PC-3 (cell line): ENCODE results near the gene SLC22A3. TPM values are rescaled to one million over a fixed set of nuclear protein-coding genes. Genes with fewer than 3 reads are reported as not detected.

Source experiments
- ATAC-seq: fragments of 200-7000 bp; cut with Tn5 transposase; 2 replicates; pipeline ENCODE4 v1.9.1; 2020; ENCODE audit warnings: mild to moderate bottlenecking, moderate library complexity
- BruUV-seq: library from RNA; stranded (reverse); fragments of 400-500 nt; replicated peaks from 2 replicates; lab custom pipeline; 2021; lab: Mats Ljungman, UMichigan
- CTCF ChIA-PET: fragments of 300-600 bp; sonication (Branson Sonifier 250); formaldehyde crosslinking; loops from one replicate; lab custom pipeline; 2022; ENCODE audit warnings: antibody characterized with exemption; lab: Charles Lee
- POLR2A ChIA-PET: fragments of 300-600 bp; sonication (Branson Sonifier 250); formaldehyde crosslinking; loops from one replicate; lab custom pipeline; 2022; ENCODE audit warnings: antibody characterized with exemption; ENCODE audit not compliant: unreplicated experiment; lab: Charles Lee
- DNase-seq: peaks from one replicate; pipeline ENCODE4 v3.0.0-alpha.2; 2015
- H2AFZ ChIP-seq: fragments of 300-600 bp; sonication (generic); 2 replicates; pipeline ENCODE4 v1.6.0; 2016; ENCODE audit warnings: antibody characterized with exemption, low read length
- H3F3A ChIP-seq: fragments of 300-600 bp; sonication (generic); one replicate; pipeline ENCODE4 v1.6.0; 2017; ENCODE audit warnings: antibody characterized with exemption, low read length, control low read depth, mild to moderate bottlenecking; ENCODE audit not compliant: unreplicated experiment
- H3K27ac ChIP-seq: fragments of 300-600 bp; sonication (generic); 2 replicates; pipeline ENCODE4 v1.5.1; 2016; ENCODE audit warnings: mild to moderate bottlenecking, low read length
- H3K27me3 ChIP-seq: fragments of 300-600 bp; sonication (generic); 2 replicates; pipeline ENCODE4 v1.6.1; 2016; ENCODE audit warnings: low read length, mixed read lengths
- H3K36me3 ChIP-seq: fragments of 300-600 bp; sonication (generic); 2 replicates; pipeline ENCODE4 v1.6.1; 2016; ENCODE audit warnings: low read depth, mixed run types, low read length, mixed read lengths
- H3K4me1 ChIP-seq: fragments of 300-600 bp; sonication (generic); 2 replicates; pipeline ENCODE4 v1.5.1; 2016; ENCODE audit warnings: low read length; ENCODE audit not compliant: insufficient read depth
- H3K4me2 ChIP-seq: fragments of 300-600 bp; sonication (generic); 2 replicates; pipeline ENCODE4 v1.6.0; 2016; ENCODE audit warnings: low read length
- H3K4me3 ChIP-seq: fragments of 300-600 bp; sonication (generic); 2 replicates; pipeline ENCODE4 v1.5.1; 2016; ENCODE audit warnings: mild to moderate bottlenecking, low read length, mixed read lengths
- H3K79me2 ChIP-seq: fragments of 300-600 bp; sonication (generic); 2 replicates; pipeline ENCODE4 v1.6.1; 2017; ENCODE audit warnings: low read length, mixed read lengths
- H3K9ac ChIP-seq: fragments of 300-600 bp; sonication (generic); 2 replicates; pipeline ENCODE4 v1.6.0; 2016; ENCODE audit warnings: mild to moderate bottlenecking, low read length
- H3K9me2 ChIP-seq: fragments of 300-600 bp; sonication (generic); replicated peaks from 2 replicates; pipeline ENCODE4 v1.6.1; 2016; ENCODE audit warnings: mixed run types, low read length, mixed read lengths
- H3K9me3 ChIP-seq: fragments of 300-600 bp; sonication (generic); 2 replicates; pipeline ENCODE4 v1.6.1; 2016; ENCODE audit warnings: low read length, mixed read lengths
- H4K20me1 ChIP-seq: fragments of 300-600 bp; sonication (generic); 2 replicates; pipeline ENCODE4 v1.6.1; 2016; ENCODE audit warnings: low read length, mixed read lengths
- CTCF ChIP-seq: fragments of 300-600 bp; sonication (generic); conservative IDR thresholded peaks from 2 replicates; pipeline ENCODE4 v1.5.1; 2017; ENCODE audit warnings: antibody characterized with exemption, low read depth, mild to moderate bottlenecking, low read length
- EZH2 ChIP-seq: fragments of 300-600 bp; sonication (generic); IDR thresholded peaks from one replicate; pipeline ENCODE4 v1.6.1; 2017; ENCODE audit warnings: antibody characterized with exemption, mild to moderate bottlenecking, low read length; ENCODE audit not compliant: unreplicated experiment
- EZH2phosphoT487 ChIP-seq: fragments of 300-600 bp; sonication (generic); IDR thresholded peaks from 2 replicates; pipeline ENCODE4 v1.6.1; 2018; ENCODE audit warnings: mild to moderate bottlenecking, antibody characterized with exemption, low read length, borderline replicate concordance
- intact Hi-C: fragments of 100-400 bp; cut with micrococcal nuclease; formaldehyde crosslinking; loops from 2 replicates; pipeline ENCODE4 v1.9.0; 2023
- total RNA-seq: library from RNA; depleted of rRNA; stranded (reverse); fragments of >200 nt; gene quantifications from 2 replicates; pipeline ENCODE4 v1.2.3, GENCODE V29; 2014

SLC22A3 gene
- total RNA-seq, 1 experiment from 2014 or later = 0.47 TPM

GRCh38 chr6:160349814-160350350 is 1.7 kb downstream of the SLC22A3 start:
- no peak overlapping the region for H3K9ac ChIP-seq
- TF ChIP-seq EZH2phosphoT487 = no peak
- no peak for TF ChIP-seq EZH2
- no peak for TF ChIP-seq CTCF
- ATAC-seq = no peak

GRCh38 chr6:160353950-160354496 is 5.8 kb downstream of the SLC22A3 start:
- no TSS peak for BruUV-seq
- Histone ChIP-seq H3K79me2 (no peaks in the 10 kb centered on the region), H4K20me1 (no peaks in the 10 kb centered on the region), H3K36me3 (no peaks in the 10 kb centered on the region), H3K9ac (no peak overlapping the region), H3K4me3 (no peak overlapping the region), H3K27ac (no peak overlapping the region), H2AFZ (no peak overlapping the region), H3K27me3 (no peaks in the 10 kb centered on the region), H3K4me1 (peaks cover 9% of the 10 kb centered on the region), H3K4me2 (no peak overlapping the region), H3K9me3 (no peaks in the 10 kb centered on the region), H3K9me2 (no peaks in the 10 kb centered on the region), H3F3A (no peaks in the 10 kb centered on the region)
- intact Hi-C loops = no loop called here
- DNase-seq (no peak), ATAC-seq (no peak)
- no peak for TF ChIP-seq EZH2
- TF ChIP-seq CTCF = no peak
- no peak for TF ChIP-seq EZH2phosphoT487
- CTCF ChIA-PET = no interaction called here
- POLR2A ChIA-PET = no interaction called here

More at GRCh38 chr6:160349814-160350350, 1.7 kb downstream of the SLC22A3 start:
- H3K27me3 ChIP-seq = no peaks in the 10 kb centered on the region
- no peaks in the 10 kb centered on the region for H3K9me2 ChIP-seq
- intact Hi-C loops = no loop called here
- H3K4me2 ChIP-seq = peak overlapping the region; percentile 97; the same call in 1 of the 2 replicates
- H3K4me1 ChIP-seq = peaks cover 10% of the 10 kb centered on the region
- POLR2A ChIA-PET = no interaction called here
- H4K20me1 ChIP-seq = no peaks in the 10 kb centered on the region
- no peaks in the 10 kb centered on the region for H3F3A ChIP-seq
- BruUV-seq = no TSS peak
- no peaks in the 10 kb centered on the region for H3K36me3 ChIP-seq
- 0 out of 2 replicates have a peak overlapping the region, but pooled peaks have one; percentile 82 for H3K4me3 ChIP-seq
- H3K27ac ChIP-seq = no peak overlapping the region
- CTCF ChIA-PET = no interaction called here
- no peaks in the 10 kb centered on the region for H3K79me2 ChIP-seq
- no peaks in the 10 kb centered on the region for H3K9me3 ChIP-seq
- no peak for DNase-seq
- H2AFZ ChIP-seq = no peak overlapping the region

GRCh38 chr6:160355001-160355400 is 6.8 kb downstream of the SLC22A3 start:
- Histone ChIP-seq H3K4me1 (peaks cover 5% of the 10 kb centered on the region), H3K36me3 (no peaks in the 10 kb centered on the region), H3K9me2 (no peaks in the 10 kb centered on the region), H3K4me3 (no peak overlapping the region), H3K27ac (peak overlapping the region; percentile 55), H3K9me3 (no peaks in the 10 kb centered on the region), H4K20me1 (no peaks in the 10 kb centered on the region), H3K27me3 (no peaks in the 10 kb centered on the region), H3K79me2 (no peaks in the 10 kb centered on the region), H3F3A (no peaks in the 10 kb centered on the region), H3K4me2 (peak overlapping the region; percentile 62), H2AFZ (no peak overlapping the region), H3K9ac (no peak overlapping the region)
- no TSS peak for BruUV-seq
- intact Hi-C loops = no loop called here
- TF ChIP-seq CTCF = no peak
- no peak for TF ChIP-seq EZH2
- TF ChIP-seq EZH2phosphoT487 = no peak
- DNase-seq (peak; percentile 78), ATAC-seq (peak; percentile 97)
- ChIA-PET CTCF (no interaction called here), POLR2A (interaction anchor here (0.6 kb wide), 2 partner anchors 15 to 134 kb away, joined by 3 read pairs; no protein-coding TSS in a partner anchor)
